Mucosa of gallbladder (tissue), 1 donor: Measurements from ENCODE around the gene ZFYVE16. TPM values are rescaled to one million over a fixed set of nuclear protein-coding genes. Genes with fewer than 3 reads are reported as not detected.
"Not testable (repeated sequence)": the region's sequence is repeated elsewhere in the genome, so short reads cannot be mapped to it uniquely, and the experiment has no call there.

Experiments
- DNase-seq: peaks from one replicate; pipeline ENCODE4 v3.0.0-alpha.2; 2020; ENCODE audit warnings: low spot score
- total RNA-seq: library from RNA; stranded (reverse); gene quantifications from one replicate; pipeline ENCODE4 v1.2.1, GENCODE V29; 2021
- donor health status: DM: no; HTN: no; CAD: no.

Gene ZFYVE16
- total RNA-seq, 1 donor from 2014 or later: 39.9 TPM

- DNase-seq: no peak
These were observed 1.6 kb downstream of the ZFYVE16 start for GRCh38 chr5:80409367-80409966.

GRCh38 chr5:80411589-80412219 lies 3.8 kb downstream of the ZFYVE16 start:
- no peak for DNase-seq

- DNase-seq: no peak
These were observed 6.2 kb downstream of the ZFYVE16 start for GRCh38 chr5:80414113-80414512.

GRCh38 chr5:80417973-80418372 lies 10.1 kb downstream of the ZFYVE16 start:
- DNase-seq: no peak

- not testable (repeated sequence) for DNase-seq
These were observed 16.5 kb downstream of the ZFYVE16 start for GRCh38 chr5:80424365-80424764.

- no peak for DNase-seq
These were observed 27.6 kb downstream of the ZFYVE16 start for GRCh38 chr5:80435476-80435875.

- no peak for DNase-seq
These were observed 29.5 kb downstream of the ZFYVE16 start for GRCh38 chr5:80437326-80437725.

GRCh38 chr5:80438739-80439138 lies 30.9 kb downstream of the ZFYVE16 start:
- DNase-seq: no peak

- no peak for DNase-seq
These were observed 31.3 kb downstream of the ZFYVE16 start for GRCh38 chr5:80439213-80439612.

GRCh38 chr5:80442742-80443141 lies 34.9 kb downstream of the ZFYVE16 start:
- DNase-seq: no peak

- no peak for DNase-seq
These were observed 45.5 kb downstream of the ZFYVE16 start for GRCh38 chr5:80453366-80453765.

- no peak for DNase-seq
These were observed 55.4 kb downstream of the ZFYVE16 start for GRCh38 chr5:80463269-80463668.

- no peak for DNase-seq
These were observed 59.0 kb downstream of the ZFYVE16 start for GRCh38 chr5:80466669-80467485.

GRCh38 chr5:80468131-80468530 lies 60.3 kb downstream of the ZFYVE16 start:
- no peak for DNase-seq

- DNase-seq: not testable (repeated sequence)
These were observed 62.8 kb downstream of the ZFYVE16 start for GRCh38 chr5:80470631-80471030.

- DNase-seq: no peak
These were observed 67.1 kb downstream of the ZFYVE16 start for GRCh38 chr5:80474929-80475328.

- no peak for DNase-seq
These were observed 71.8 kb downstream of the ZFYVE16 start for GRCh38 chr5:80479713-80480112.

- DNase-seq: no peak
These were observed 72.5 kb downstream of the ZFYVE16 start for GRCh38 chr5:80480354-80480753.

- peak; percentile 30 for DNase-seq
These were observed 73.4 kb downstream of the ZFYVE16 start for GRCh38 chr5:80481019-80481893.

- no peak for DNase-seq
These were observed 74.7 kb downstream of the ZFYVE16 start for GRCh38 chr5:80482578-80482977.

- DNase-seq: no peak
These were observed 75.9 kb downstream of the ZFYVE16 start for GRCh38 chr5:80483636-80484232.

- no peak for DNase-seq
These were observed 79.6 kb downstream of the ZFYVE16 start for GRCh38 chr5:80487444-80487828.
